GM23338 (cell line): Measurements from ENCODE around the gene RNGTT.

Experiments
- EZH2 ChIP-seq: fragments of 200-600 bp; sonication (generic); IDR thresholded peaks from one replicate; pipeline ENCODE4 v1.8.0; 2017; ENCODE audit warnings: antibody characterized with exemption, mild to moderate bottlenecking, low read depth; ENCODE audit not compliant: unreplicated experiment
- POLR2AphosphoS5 ChIP-seq: IDR thresholded peaks from 2 replicates; pipeline ENCODE4 v1.6.1; 2016; ENCODE audit warnings: antibody characterized with exemption, low read depth
- TF ChIP-seq, protein P1 (sequence below), 2 experiments: fragments of 200-600 bp in 1 of 2; sonication (generic) in 1 of 2; conservative IDR thresholded peaks; 2 replicates each; pipeline versions ENCODE4 v1.5.1 to v1.6.1; 2016 to 2017; ENCODE audit warnings: antibody characterized with exemption in 2 of 2, low read depth in 2 of 2, mild to moderate bottlenecking in 2 of 2, moderate library complexity in 1 of 2
- TF ChIP-seq, protein P2 (sequence below): IDR thresholded peaks from one replicate; pipeline ENCODE4 v1.6.1; 2018; ENCODE audit warnings: antibody characterized with exemption; ENCODE audit not compliant: unreplicated experiment

DNA sequence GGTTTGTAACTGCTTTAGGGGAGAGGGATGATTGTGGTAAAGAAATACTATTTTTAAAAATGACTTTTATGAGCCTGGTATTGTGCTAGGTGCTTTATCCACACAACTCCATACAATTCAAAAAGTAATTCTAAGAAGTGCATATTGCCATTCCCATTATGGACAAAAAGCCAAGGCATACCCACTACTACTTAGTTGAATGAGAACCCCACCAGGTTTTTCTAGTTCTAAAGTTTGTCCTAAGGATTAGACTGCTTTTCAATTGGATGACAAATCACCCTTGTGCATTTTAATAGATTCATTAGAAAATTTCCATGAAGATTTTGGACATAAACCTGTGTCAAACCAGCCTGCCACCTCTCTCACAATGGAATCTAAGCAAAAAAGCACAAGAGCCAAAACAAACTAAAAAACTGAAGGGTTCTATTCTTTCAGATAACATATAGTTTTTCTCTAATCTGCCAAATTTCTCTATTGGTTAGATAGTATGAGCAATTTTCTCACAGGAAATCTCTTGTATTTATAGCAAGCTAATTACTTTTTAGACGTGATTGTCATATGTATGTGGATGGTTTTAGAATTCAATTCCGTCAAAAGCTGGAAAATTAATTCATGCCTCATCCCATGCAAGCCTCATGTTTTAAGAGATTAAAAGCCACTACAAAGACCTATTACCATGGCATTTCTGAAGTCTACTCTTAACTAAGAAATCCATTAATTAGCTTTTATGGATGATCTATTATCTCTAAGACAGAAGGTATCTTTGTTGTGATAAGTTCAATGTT, 325.5 kb downstream of the RNGTT start:
- TF ChIP-seq, protein P1, sequence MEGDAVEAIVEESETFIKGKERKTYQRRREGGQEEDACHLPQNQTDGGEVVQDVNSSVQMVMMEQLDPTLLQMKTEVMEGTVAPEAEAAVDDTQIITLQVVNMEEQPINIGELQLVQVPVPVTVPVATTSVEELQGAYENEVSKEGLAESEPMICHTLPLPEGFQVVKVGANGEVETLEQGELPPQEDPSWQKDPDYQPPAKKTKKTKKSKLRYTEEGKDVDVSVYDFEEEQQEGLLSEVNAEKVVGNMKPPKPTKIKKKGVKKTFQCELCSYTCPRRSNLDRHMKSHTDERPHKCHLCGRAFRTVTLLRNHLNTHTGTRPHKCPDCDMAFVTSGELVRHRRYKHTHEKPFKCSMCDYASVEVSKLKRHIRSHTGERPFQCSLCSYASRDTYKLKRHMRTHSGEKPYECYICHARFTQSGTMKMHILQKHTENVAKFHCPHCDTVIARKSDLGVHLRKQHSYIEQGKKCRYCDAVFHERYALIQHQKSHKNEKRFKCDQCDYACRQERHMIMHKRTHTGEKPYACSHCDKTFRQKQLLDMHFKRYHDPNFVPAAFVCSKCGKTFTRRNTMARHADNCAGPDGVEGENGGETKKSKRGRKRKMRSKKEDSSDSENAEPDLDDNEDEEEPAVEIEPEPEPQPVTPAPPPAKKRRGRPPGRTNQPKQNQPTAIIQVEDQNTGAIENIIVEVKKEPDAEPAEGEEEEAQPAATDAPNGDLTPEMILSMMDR (conservative IDR thresholded peaks at IDR 0.05; ENCODE audit: low read depth in 2 of 2) = no peak
- TF ChIP-seq POLR2AphosphoS5 (no peak), EZH2 (no peak)
- TF ChIP-seq, protein P2, sequence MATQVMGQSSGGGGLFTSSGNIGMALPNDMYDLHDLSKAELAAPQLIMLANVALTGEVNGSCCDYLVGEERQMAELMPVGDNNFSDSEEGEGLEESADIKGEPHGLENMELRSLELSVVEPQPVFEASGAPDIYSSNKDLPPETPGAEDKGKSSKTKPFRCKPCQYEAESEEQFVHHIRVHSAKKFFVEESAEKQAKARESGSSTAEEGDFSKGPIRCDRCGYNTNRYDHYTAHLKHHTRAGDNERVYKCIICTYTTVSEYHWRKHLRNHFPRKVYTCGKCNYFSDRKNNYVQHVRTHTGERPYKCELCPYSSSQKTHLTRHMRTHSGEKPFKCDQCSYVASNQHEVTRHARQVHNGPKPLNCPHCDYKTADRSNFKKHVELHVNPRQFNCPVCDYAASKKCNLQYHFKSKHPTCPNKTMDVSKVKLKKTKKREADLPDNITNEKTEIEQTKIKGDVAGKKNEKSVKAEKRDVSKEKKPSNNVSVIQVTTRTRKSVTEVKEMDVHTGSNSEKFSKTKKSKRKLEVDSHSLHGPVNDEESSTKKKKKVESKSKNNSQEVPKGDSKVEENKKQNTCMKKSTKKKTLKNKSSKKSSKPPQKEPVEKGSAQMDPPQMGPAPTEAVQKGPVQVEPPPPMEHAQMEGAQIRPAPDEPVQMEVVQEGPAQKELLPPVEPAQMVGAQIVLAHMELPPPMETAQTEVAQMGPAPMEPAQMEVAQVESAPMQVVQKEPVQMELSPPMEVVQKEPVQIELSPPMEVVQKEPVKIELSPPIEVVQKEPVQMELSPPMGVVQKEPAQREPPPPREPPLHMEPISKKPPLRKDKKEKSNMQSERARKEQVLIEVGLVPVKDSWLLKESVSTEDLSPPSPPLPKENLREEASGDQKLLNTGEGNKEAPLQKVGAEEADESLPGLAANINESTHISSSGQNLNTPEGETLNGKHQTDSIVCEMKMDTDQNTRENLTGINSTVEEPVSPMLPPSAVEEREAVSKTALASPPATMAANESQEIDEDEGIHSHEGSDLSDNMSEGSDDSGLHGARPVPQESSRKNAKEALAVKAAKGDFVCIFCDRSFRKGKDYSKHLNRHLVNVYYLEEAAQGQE = no peak
